Measurements from ENCODE around the gene SYK. TPM values are rescaled to one million over a fixed set of nuclear protein-coding genes. Genes with fewer than 3 reads are reported as not detected.

SYK gene
- total RNA-seq, 1 donor from 2014 or later, result 25.6 TPM

DNA sequence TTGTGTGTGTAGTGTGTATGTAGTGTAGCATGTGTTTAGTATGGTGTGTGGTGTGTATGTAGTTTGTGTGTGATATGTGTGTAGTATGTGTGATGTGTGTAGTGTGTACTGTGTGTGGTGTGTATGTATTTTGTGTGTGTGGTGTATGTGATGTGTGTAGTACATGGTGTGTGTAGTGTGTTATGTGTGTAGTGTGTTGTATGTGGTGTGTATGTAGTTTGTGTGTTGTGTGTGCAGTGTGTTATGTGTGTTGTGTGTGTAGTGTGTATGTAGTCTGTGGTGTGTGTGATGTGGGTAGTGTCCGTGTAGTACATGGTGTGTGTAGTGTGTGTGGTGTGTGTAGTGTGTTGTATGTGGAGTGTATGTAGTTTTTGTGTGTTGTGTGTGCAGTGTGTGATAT lies 40.0 kb downstream of the SYK start:
- DNase-seq (ENCODE audit: low spot score) (no peak), ATAC-seq (no peak)
- intact Hi-C loops (cut with DNase I), result no loop called here

DNA sequence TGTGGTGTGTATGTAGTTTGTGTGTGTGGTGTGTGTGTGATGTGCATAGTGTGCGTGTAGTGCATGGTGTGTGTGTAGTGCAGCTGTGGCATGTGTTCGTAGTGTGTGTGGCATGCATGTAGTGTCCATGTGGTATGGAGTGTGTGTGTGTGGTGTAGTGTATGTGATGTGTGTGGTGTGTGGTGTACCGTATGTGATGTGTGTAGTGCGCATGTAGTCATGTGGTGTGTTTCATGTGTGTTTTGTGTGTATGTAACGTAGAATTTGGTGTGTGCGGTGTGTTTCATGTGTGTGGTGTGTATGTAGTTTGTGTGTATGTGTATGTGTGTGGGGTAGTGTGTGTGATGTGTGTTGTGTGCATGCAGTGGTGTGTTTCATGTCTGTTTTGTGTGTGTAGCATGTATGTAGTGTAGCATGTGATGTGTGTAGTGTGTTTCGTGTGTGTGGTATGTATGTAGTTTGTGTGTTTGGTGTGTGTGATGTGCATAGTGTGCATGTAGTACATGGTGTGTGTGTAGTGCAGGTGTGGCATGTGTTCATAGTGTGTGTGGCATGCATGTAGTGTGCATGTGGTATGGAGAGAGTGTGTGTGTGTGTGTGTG lies 40.7 kb downstream of the SYK start:
- ATAC-seq (no peak), DNase-seq (ENCODE audit: low spot score) (no peak)
- intact Hi-C loops (cut with DNase I), result no loop called here

DNA sequence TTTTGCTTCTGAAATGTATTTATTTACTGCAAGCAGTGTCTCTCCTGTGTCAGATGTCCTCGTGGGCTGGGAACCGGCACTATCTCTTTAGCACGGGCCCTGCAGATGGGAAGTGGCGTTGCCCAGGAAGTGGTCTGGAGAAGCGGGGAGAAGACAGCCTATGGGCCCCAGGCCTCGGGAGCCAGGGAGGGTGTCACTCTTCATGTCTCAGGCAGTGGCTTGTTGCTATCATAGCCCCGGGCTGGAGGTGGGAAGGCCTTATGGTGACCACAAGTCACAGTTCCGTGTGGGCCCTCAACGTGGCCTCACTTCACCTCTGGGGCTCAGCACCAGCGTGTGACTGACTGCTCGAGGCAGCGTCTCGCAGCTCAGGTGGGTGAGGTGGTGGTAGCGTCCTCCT lies 41.4 kb downstream of the SYK start:
- DNase-seq (ENCODE audit: low spot score), result no peak
- no peak for ATAC-seq
- intact Hi-C loops (cut with DNase I), result no loop called here

DNA sequence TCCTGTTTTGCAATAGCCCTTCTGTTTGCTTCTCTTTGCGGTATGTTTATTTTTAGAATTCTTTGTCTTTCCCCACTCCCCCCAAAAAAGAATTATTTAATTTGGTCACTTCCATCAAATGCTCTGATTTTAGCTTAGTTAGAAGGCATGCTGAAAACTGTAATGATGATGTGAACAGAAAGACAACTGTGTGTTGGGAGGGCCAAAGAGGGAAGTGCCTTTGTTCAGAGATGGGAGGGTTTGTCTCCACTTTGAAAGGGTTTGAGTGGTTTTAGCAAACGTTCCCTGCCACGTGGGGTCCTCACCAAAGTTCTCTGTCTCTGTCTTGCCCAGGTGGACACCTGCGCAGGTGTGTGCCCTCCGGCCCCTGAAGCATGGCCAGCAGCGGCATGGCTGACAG lies 41.9 kb downstream of the SYK start:
- ATAC-seq, result no peak
- intact Hi-C loops (cut with DNase I), result no loop called here

DNA sequence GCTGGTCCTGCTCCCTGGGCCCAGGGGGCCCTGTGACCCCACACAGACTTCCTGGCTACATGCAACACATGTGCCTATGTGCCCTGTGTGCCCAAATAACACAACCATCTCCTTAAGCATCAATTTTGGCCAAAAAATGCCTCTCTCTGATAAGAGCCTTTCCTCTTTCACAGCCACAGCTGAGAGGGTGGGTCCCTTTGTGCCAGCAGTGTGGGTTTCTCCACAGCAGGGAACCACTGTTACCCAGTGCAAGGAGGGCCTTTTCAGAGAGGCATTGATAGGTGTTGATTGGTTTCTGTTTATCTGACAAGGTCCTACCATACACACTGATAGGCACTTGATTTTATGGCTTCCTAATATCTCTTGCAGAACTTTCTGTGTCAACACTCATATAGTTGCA lies 42.7 kb downstream of the SYK start:
- intact Hi-C loops (cut with DNase I), result no loop called here
- ATAC-seq, result no peak
- DNase-seq (ENCODE audit: low spot score), result no peak

More for the DNA sequence above, 41.9 kb downstream of the SYK start:
- no peak for DNase-seq (ENCODE audit: low spot score)

DNA sequence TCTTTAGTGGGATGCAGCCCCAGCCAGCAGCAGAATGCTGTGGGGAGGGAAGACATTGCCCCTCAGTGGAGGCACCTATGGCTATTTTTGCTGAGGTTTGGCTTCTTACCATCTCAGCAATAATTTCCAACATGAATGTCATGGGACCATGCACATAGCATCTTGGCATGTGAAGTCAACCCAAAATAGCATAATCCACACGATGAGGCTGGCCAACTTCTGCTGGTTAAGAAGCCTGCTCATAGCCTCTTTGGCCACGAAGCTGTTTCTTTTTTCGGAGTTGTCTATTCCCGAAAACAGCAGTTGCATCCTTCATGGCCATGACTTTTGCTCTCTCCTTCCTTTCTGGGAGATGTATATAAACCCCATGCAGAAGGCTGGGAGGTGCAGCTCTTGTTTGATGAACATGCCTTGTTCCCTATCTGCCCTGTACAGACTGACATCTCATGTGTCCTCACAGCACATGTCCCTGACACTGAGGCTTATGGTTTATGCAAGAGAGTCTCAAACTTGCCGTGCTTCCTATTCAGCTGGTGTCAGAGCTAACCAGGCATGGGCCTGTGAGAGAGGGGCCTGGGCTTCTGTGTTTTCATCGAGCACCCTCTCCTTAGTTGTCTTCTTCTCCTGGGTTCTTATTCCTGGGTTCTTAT lies 45.3 kb downstream of the SYK start:
- no peak for DNase-seq (ENCODE audit: low spot score)
- ATAC-seq, result no peak
- intact Hi-C loops (cut with DNase I), result no loop called here

DNA sequence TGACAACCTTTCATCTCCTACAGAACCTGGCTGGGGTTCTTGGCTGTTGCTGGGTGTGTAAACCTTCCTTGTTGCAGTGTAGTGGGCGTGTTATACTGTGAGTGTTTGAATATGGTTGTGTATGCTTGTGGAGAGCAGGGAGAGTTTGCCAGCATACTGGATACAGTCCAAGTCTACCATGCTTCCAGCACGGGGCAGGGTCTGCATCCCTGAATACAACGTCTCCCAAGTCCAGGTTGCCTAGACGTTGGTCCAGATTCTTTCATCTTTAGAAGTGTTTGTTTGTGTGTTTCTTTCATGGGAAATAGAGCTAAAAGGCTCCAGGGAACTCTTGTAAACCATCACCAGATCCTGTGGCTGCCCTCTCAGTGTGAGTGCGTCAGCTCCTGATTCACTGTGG lies 46.4 kb downstream of the SYK start:
- DNase-seq (ENCODE audit: low spot score) (no peak), ATAC-seq (no peak)
- intact Hi-C loops (cut with DNase I), result no loop called here

DNA sequence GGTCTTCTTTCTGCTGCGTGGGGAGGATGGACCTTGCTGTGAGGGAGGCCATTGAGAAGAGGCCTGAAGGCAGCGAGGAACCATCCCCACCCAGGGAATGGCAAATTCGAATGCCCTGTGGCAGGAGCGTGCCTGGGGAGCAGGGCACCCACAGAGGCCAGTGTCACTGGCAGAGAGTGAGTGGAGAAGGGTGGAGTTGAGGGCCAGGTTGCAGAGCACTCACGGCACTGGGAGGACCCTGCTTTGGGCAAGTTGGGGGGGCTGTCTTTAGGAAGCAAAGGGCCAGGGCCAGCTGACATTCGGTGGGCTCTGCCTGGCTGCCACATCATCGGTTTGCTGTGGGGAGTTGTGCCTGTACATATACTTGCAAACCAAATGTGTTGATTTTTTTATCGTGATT lies 47.2 kb downstream of the SYK start:
- intact Hi-C loops (cut with DNase I), result no loop called here
- ATAC-seq (no peak), DNase-seq (ENCODE audit: low spot score) (no peak)

DNA sequence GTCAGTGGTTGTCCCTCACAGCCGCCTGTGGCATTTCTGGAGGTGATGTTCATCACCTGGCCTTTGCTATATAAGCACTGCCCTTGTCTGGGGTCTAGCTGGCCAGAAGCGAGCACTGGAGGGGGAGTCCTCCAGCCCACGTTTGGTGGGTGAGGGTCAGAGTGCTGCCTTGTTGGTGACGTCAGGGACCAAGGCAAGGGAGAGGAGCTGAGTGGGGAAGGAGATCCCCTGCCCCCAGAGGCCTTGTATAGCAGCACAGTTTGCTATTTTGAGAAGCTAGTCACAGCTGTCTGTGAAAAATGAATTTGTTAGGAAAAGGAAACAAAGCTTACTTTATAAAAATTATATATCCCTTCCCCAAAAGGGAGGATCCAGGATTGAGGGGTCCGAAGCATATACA lies 49.8 kb downstream of the SYK start:
- intact Hi-C loops (cut with DNase I), result no loop called here
- no peak for DNase-seq (ENCODE audit: low spot score)
- no peak for ATAC-seq

DNA sequence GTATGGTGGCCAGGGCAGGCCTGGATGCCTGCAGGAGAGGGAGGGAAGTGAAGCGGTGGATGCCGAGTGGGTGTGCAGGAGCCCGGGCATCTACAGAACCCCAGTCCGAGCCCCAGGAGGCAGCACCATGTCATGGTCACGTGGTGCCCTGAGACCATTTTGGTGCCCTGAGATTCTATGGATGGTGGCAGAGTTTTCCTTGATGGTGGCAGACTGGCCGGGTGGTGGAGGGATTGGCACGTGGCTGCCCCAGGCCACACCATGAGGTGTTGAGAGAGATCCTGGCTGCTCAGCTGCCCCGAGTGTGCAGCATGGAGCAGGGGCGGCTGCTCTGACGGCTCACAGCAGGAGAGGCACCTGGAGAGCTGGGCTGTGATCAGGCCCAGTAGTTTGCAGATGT lies 52.3 kb downstream of the SYK start:
- no peak for ATAC-seq
- intact Hi-C loops (cut with DNase I), result no loop called here
- DNase-seq (ENCODE audit: low spot score), result no peak

DNA sequence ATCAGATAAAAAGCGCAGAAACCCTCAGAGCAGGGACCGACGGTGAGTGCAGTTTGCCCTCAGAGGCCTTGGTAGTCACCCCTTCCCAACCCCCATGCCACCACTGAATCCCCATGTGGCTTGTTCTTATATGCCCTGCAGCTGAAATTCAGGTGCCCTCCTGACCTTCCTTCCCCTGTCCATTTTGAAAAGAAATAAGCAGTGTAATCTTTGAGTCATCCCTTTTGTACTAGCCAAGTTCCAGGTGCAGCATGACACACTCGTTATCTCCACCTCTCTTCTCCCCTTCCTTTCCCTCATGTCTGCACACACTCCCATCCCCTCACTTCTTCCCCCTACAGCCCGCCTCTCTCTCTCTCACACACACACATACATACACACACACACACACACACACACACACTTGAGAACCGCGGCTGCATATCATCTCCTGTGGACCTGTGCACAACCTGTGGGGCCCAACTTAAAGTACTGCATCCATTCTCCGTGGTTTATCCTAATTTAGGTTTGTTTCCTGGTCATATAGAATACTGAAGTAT lies 53.1 kb downstream of the SYK start:
- DNase-seq (ENCODE audit: low spot score) (no peak), ATAC-seq (no peak)
- intact Hi-C loops (cut with DNase I), result no loop called here

DNA sequence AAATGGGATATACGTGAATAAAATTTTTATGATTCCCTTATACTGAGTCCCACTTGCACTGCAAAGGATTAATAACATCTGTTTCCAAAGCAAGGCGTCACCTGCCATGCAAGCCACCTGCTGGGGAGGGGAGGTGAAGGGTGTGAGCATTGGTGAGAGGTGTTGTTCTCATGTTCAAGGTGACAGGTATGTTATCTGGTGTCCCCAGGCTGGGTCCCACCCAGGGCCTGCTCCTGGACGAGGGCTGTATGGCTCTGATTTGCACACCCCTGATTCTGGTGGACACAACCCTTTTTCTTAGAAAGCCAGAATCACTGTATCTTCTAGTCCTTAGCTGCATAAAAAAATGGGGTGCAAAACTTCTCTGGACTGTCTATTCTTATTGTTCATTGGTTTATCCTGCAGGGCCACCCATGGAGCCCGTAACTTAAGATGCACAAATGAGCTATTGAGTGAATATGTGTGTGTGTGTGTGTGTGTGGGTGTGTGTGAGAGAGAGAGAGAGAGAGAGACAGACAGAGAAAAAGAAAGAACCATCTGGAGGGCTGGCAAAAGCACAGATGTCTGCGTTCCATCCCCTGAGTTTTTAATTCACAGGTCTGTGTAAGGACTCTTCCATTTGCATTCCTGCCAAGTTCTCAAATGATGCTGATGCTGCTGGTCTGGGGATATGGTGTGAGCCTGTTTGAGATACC lies 53.7 kb downstream of the SYK start:
- ATAC-seq, result no peak
- no peak for DNase-seq (ENCODE audit: low spot score)
- intact Hi-C loops (cut with DNase I), result no loop called here

DNA sequence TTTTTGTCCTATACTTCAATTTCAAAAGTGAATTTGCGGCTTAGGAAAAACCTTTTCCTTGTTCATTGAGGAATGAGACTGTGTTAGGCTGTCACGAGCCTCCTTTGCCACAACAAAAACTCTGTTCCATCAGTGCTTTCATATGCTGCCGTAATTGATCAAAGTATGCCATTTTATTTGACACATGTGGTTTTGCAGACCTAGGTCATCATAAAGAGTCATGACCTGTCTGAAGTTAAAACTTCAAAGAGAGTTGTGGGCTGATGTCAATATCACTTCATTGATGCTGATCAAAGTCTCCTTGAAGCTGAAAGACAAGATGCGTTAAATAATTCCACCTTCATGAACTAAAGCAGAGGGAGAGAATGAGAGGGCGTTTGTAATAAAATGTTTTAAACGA lies 55.5 kb downstream of the SYK start:
- intact Hi-C loops (cut with DNase I), result no loop called here
- no peak for ATAC-seq
- no peak for DNase-seq (ENCODE audit: low spot score)

DNA sequence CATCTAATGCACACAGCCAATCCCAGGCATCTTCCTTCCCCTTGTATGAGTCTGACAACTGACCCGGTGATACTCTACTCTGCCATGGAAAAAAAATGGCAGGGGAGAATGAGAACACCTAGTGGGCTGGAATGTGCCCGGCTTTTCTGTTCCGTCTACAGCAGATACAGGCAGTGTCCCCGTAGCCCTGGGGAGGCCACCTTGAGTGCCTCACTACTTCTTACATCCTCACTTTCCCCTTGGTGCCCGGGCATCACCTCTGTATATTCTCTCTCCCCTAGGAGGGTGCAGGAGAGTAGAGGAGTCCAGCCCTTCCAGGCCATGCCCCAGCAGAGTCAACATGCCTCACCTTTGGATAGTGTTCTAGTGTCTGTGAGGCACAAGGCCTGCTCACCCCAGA lies 56.2 kb downstream of the SYK start:
- no peak for DNase-seq (ENCODE audit: low spot score)
- intact Hi-C loops (cut with DNase I), result no loop called here
- no peak for ATAC-seq

DNA sequence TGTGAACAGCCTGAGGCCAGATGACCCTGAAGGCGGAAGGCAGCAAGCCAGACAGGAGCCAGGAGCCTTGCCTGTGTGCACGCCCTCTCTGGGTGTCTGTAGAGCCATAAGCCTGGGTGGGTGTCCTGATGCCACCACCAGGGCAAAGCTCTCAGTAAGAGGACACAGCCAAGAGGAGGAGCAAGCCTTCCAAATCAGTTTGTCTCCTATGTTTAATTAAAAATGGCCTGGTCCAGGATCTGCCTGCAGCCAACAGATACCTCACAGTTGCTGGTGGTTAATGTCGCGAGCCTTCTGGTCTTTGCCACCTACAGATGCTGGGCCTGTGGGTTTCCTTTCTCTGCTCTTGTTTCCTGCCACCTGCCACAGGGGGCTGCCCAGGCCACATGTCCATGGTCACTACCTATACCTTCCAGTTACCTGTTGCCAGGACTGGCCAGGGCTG lies 56.9 kb downstream of the SYK start:
- ATAC-seq (no peak), DNase-seq (ENCODE audit: low spot score) (no peak)
- intact Hi-C loops (cut with DNase I), result no loop called here

DNA sequence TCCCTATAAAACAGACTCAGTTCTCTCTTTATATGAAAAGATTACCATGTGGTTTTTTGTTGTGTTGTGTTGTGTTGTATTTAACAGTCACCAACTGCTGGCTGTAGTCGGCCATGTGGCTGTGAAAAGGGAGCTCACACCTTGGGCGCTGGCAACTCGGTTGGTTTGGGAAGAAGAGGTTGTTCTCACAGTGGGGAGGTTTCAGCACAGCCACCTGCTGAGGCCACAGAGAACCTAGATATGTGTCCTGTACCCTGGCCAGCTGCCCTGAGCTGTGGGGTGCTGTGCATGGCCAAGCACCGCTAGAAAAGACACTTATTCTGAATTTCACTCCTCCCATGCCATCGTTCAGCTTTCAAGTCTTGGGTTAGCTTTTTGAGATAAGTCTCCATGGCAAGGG lies 58.8 kb downstream of the SYK start:
- DNase-seq (ENCODE audit: low spot score) (no peak), ATAC-seq (no peak)
- intact Hi-C loops (cut with DNase I), result loop anchor here (10.0 kb wide), 1 partner anchor 1276 kb away; no protein-coding TSS in a partner anchor

DNA sequence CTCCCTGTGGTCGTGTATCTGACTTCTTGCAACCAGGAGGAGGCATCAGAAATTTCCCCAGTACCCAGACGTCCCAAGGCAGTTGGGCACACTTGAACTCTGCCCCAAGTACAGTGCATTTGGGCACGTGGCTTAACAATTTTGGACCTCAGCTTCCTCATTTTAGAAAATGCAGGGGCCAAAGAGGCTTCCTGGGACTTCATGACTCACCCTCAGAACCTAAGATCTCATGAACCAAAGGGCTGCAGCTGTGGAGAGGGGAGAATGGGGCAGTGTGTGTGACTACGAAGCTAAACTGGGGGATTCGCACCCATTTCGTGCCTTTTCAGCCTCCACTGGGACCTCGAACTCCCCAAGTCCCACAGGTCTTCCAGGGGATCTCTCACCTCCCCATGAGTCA lies 59.2 kb downstream of the SYK start:
- intact Hi-C loops (cut with DNase I), result loop anchor here (10.0 kb wide), 1 partner anchor 1276 kb away; no protein-coding TSS in a partner anchor
- DNase-seq (ENCODE audit: low spot score) (no peak), ATAC-seq (peak; percentile 41)

DNA sequence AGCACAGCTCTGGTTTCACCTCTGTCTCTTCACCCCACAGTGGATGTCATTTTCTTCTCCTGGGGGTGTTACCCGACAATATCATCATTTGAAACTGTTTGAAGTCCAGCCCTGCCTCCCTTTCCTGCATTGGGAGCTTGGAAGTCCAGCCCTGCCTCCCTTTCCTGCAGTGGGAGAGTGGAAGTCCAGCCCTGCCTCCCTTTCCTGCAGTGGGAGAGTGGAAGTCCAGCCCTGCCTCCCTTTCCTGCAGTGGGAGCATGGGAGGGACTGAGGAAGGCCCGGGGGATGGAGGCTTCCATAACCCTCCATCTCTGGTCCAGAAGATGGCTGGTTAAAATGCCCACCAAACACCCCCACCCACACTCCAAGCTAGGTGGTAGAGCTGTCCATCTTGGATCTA lies 59.8 kb downstream of the SYK start:
- DNase-seq (ENCODE audit: low spot score) (no peak), ATAC-seq (no peak)
- intact Hi-C loops (cut with DNase I), result loop anchor here (10.0 kb wide), 1 partner anchor 1277 kb away; no protein-coding TSS in a partner anchor

DNA sequence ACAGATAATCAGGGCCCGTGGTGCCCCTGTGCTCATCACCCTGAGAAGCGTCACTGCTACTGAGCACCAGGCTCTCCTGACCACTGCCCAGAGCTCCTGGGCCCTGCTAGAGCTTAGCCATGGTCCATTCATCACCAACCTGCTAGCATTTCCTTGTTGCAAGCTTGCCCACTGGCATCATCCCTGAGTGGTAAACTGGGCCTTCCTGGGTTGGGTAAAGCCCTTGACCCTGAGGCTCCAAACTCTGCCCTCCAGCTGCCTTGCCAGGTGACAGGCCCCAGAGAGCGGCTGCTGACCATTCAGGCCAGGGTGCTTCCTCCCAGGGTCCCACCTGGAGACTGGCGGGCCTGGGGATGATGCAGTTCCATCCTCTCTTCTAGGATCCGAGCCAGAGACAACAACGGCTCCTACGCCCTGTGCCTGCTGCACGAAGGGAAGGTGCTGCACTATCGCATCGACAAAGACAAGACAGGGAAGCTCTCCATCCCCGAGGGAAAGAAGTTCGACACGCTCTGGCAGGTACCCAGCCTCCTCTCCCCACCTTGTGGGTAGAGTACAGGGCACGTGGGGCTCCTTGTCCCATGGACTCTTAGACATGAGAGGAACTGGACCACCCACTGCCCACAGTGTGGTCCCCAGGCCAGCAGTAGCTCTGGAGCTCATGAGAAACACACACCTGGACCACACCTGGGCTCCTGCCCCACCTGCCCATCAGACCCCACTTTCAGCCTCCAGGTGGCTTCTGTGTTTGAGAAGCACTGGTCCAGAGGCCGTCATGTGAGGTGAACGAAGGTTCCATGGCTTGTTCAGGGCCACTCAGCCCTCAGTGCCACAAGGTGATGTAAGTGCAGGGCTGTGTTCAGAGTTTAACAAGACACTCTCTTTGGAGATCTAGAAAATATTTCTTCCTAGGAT lies 60.5 kb downstream of the SYK start:
- ATAC-seq (no peak), DNase-seq (ENCODE audit: low spot score) (no peak)
- intact Hi-C loops (cut with DNase I), result loop anchor here (10.0 kb wide), 1 partner anchor 1277 kb away; no protein-coding TSS in a partner anchor

Measured in sciatic nerve (tissue), 2 donors.